K562 (cell line): Measurements from ENCODE around the gene CPED1.
"Not testable (repeated sequence)": the region's sequence is repeated elsewhere in the genome, so short reads cannot be mapped to it uniquely, and the experiment has no call there.

Experiments
- CHD4 ChIP-seq: fragments of 200-600 bp; sonication (generic); IDR thresholded peaks from 3 replicates; pipeline ENCODE4 v1.6.1; 2012; ENCODE audit warnings: low read depth, mild to moderate bottlenecking, mixed read lengths, low read length, inconsistent platforms; ENCODE audit not compliant: insufficient read depth, insufficient replicate concordance, poor library complexity, severe bottlenecking
- RBBP5 ChIP-seq: fragments of 200-600 bp; sonication (generic); IDR thresholded peaks from 2 replicates; pipeline ENCODE4 v1.6.1; 2012; ENCODE audit warnings: borderline replicate concordance, mild to moderate bottlenecking, low read length, control low read depth, inconsistent platforms; ENCODE audit not compliant: insufficient read depth, poor library complexity, severe bottlenecking

- TF ChIP-seq CHD4, RBBP5: not testable (repeated sequence)
Measured at GRCh38 chr7:121075424-121075841, 86.9 kb downstream of the CPED1 start.
